ENCODE measurements around the gene RAB3A. TPM values are rescaled to one million over a fixed set of nuclear protein-coding genes. Genes with fewer than 3 reads are reported as not detected.

The RAB3A gene
- total RNA-seq, 1 donor from 2014 or later = 0.17 TPM

GRCh38 chr19:18147396-18147795, 56.4 kb downstream of the RAB3A start:
- DNase-seq (ENCODE audit: low read depth) = no peak
- TF ChIP-seq, protein P1, sequence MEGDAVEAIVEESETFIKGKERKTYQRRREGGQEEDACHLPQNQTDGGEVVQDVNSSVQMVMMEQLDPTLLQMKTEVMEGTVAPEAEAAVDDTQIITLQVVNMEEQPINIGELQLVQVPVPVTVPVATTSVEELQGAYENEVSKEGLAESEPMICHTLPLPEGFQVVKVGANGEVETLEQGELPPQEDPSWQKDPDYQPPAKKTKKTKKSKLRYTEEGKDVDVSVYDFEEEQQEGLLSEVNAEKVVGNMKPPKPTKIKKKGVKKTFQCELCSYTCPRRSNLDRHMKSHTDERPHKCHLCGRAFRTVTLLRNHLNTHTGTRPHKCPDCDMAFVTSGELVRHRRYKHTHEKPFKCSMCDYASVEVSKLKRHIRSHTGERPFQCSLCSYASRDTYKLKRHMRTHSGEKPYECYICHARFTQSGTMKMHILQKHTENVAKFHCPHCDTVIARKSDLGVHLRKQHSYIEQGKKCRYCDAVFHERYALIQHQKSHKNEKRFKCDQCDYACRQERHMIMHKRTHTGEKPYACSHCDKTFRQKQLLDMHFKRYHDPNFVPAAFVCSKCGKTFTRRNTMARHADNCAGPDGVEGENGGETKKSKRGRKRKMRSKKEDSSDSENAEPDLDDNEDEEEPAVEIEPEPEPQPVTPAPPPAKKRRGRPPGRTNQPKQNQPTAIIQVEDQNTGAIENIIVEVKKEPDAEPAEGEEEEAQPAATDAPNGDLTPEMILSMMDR (conservative IDR thresholded peaks at IDR 0.05; ENCODE audit: low read depth, low read length) = no peak
- H3K4me3 ChIP-seq (ENCODE audit: low read depth, low read length) = no peak overlapping the region

Other genes with a start within 250 kb of the RAB3A start
- not detected in 2 replicates for gene KCNN1, start 236.9 kb downstream of the RAB3A start, total RNA-seq
- gene ARRDC2, start 195.9 kb downstream of the RAB3A start, total RNA-seq = 9.9 and 13.4 TPM in 2 replicates
- gene IL12RB1, start 117.1 kb downstream of the RAB3A start, total RNA-seq = not detected in 2 replicates
- 1.7 and 3.5 TPM in 2 replicates for gene MAST3, start 106.3 kb downstream of the RAB3A start, total RNA-seq
- gene PIK3R2, start 50.9 kb downstream of the RAB3A start, total RNA-seq = 15.3 and 19.9 TPM in 2 replicates
- gene IFI30, start 30.2 kb downstream of the RAB3A start, total RNA-seq = 10.1 and 11.3 TPM in 2 replicates
- 50.1 and 70.9 TPM in 2 replicates for gene MPV17L2, start 10.8 kb downstream of the RAB3A start, total RNA-seq
- gene PDE4C, start 22.4 kb upstream of the RAB3A start, total RNA-seq = 0.63 TPM in 1 of 2 replicates, not detected in the other
- 0.07 and 1.3 TPM in 2 replicates for gene IQCN, start 70.4 kb upstream of the RAB3A start, total RNA-seq
- 266 and 341 TPM in 2 replicates for gene JUND, start 77.6 kb upstream of the RAB3A start, total RNA-seq
- gene LSM4, start 119.0 kb upstream of the RAB3A start, total RNA-seq = 490 and 620 TPM in 2 replicates
- gene PGPEP1, start 136.6 kb upstream of the RAB3A start, total RNA-seq = 5.4 and 7.5 TPM in 2 replicates
- 76.3 and 262 TPM in 2 replicates for gene GDF15, start 182.1 kb upstream of the RAB3A start, total RNA-seq
- 0.06 TPM in 1 of 2 replicates, not detected in the other for gene LRRC25, start 193.6 kb upstream of the RAB3A start, total RNA-seq
- gene SSBP4, start 215.4 kb upstream of the RAB3A start, total RNA-seq = 119 and 171 TPM in 2 replicates
- gene ISYNA1, start 234.1 kb upstream of the RAB3A start, total RNA-seq = 88.7 and 115 TPM in 2 replicates